Endothelial cell of umbilical vein (primary cell): ENCODE measurements around the gene PPFIBP1. TPM values are rescaled to one million over a fixed set of nuclear protein-coding genes. Genes with fewer than 3 reads are reported as not detected.

Experiments used
- BruUV-seq: library from RNA; stranded (reverse); fragments of 400-500 nt; replicated peaks from 2 replicates; lab custom pipeline; 2021; lab: Mats Ljungman, UMichigan
- CTCF ChIA-PET: fragments of 300-600, 350-600 bp; sonication (Branson Sonifier 250); formaldehyde crosslinking; loops from one replicate; lab custom pipeline; 2021; ENCODE audit warnings: antibody characterized with exemption, inconsistent platforms; lab: Charles Lee
- POLR2A ChIA-PET: fragments of 300-600, 350-600 bp; sonication (Branson Sonifier 250); formaldehyde crosslinking; loops from one replicate; lab custom pipeline; 2021; ENCODE audit warnings: antibody characterized with exemption, inconsistent platforms; lab: Charles Lee
- DNase-seq: peaks from one replicate; pipeline ENCODE4 v3.0.0-alpha.2; 2011; ENCODE audit warnings: low read depth, low spot score
- FAIRE-seq: peaks from 2 replicates; lab custom pipeline; 2011; peaks lifted over from hg19 to GRCh38; lab: Jason Lieb, UNC
- H2AFZ ChIP-seq: 2 replicates; pipeline ENCODE4 v1.6.0; 2012; ENCODE audit warnings: low read depth, low read length, control low read depth, inconsistent platforms
- H3K27ac ChIP-seq: 2 replicates; pipeline ENCODE4 v1.5.1; 2011; ENCODE audit warnings: low read depth, mild to moderate bottlenecking, control low read depth, low read length, moderate library complexity; ENCODE audit not compliant: insufficient read depth
- H3K27me3 ChIP-seq, 2 experiments: 2 replicates each; pipeline versions ENCODE4 v1.6.0 to v1.6.1; 2011; ENCODE audit warnings: low read length in 2 of 2, mixed read lengths in 1 of 2; ENCODE audit not compliant: control insufficient read depth in 2 of 2, insufficient read depth in 2 of 2
- H3K36me3 ChIP-seq, 2 experiments: 2 replicates in 1 of 2; 3 replicates in 1 of 2; pipeline ENCODE4 v1.5.1; 2011; ENCODE audit warnings: low read length in 2 of 2, mild to moderate bottlenecking in 1 of 2, moderate library complexity in 1 of 2; ENCODE audit not compliant: control insufficient read depth in 2 of 2, insufficient read depth in 2 of 2; ENCODE audit errors: extremely low read depth in 1 of 2
- H3K4me1 ChIP-seq: 3 replicates; pipeline ENCODE4 v1.5.1; 2011; ENCODE audit warnings: mild to moderate bottlenecking, low read length; ENCODE audit not compliant: control insufficient read depth, insufficient read depth; ENCODE audit errors: extremely low read depth
- H3K4me2 ChIP-seq: 2 replicates; pipeline ENCODE4 v1.6.1; 2011; ENCODE audit warnings: low read length, control low read depth, mixed read lengths; ENCODE audit not compliant: insufficient read depth
- H3K4me3 ChIP-seq, 3 experiments: fragments of 200-600 bp in 1 of 3; sonication (generic), shearing (Covaris generic) in 1 of 3; replicated peaks in 1 of 3; 2 replicates each; pipeline ENCODE4 v1.5.1; 2011 to 2016; ENCODE audit warnings: control low read depth in 3 of 3, low read length in 3 of 3, mild to moderate bottlenecking in 2 of 3, inconsistent platforms in 1 of 3, low read depth in 1 of 3, moderate library complexity in 1 of 3; ENCODE audit not compliant: insufficient read depth in 1 of 3
- H3K79me2 ChIP-seq: 2 replicates; pipeline ENCODE4 v1.6.0; 2012; ENCODE audit warnings: low read length, inconsistent platforms; ENCODE audit not compliant: control insufficient read depth, insufficient read depth
- H3K9ac ChIP-seq: replicated peaks from 2 replicates; pipeline ENCODE3; 2011; ENCODE audit warnings: low read length, control low read depth; ENCODE audit not compliant: insufficient read depth; ENCODE audit errors: extremely low read depth
- H3K9me1 ChIP-seq: replicated peaks from 3 replicates; pipeline ENCODE4 v1.6.0; 2011; ENCODE audit warnings: mild to moderate bottlenecking, low read length; ENCODE audit not compliant: control insufficient read depth, insufficient read depth; ENCODE audit errors: extremely low read depth
- H3K9me3 ChIP-seq: replicated peaks from 2 replicates; pipeline ENCODE4 v1.5.1; 2012; ENCODE audit warnings: low read length, inconsistent platforms; ENCODE audit not compliant: control insufficient read depth, insufficient read depth
- H4K20me1 ChIP-seq: replicated peaks from 2 replicates; pipeline ENCODE3; 2011; ENCODE audit warnings: mild to moderate bottlenecking, low read length; ENCODE audit not compliant: control insufficient read depth, insufficient read depth; ENCODE audit errors: extremely low read depth
- CTCF ChIP-seq, 2 donors: IDR thresholded peaks; 1 replicate in 1 of 2; 2 replicates in 1 of 2; pipeline ENCODE4 v1.5.1; 2011; ENCODE audit warnings: low read length in 2 of 2, mild to moderate bottlenecking in 2 of 2, moderate library complexity in 2 of 2, control low read depth in 1 of 2, inconsistent platforms in 1 of 2, low read depth in 1 of 2; ENCODE audit not compliant: insufficient read depth in 1 of 2; ENCODE audit errors: extremely low read depth in 1 of 2
- EZH2 ChIP-seq: IDR thresholded peaks from 2 replicates; pipeline ENCODE4 v1.6.1; 2012; ENCODE audit warnings: borderline replicate concordance, low read depth, mild to moderate bottlenecking, moderate library complexity, low read length, inconsistent platforms; ENCODE audit not compliant: severe bottlenecking
- FOS ChIP-seq: IDR thresholded peaks from 2 replicates; pipeline ENCODE4 v1.6.1; 2011; ENCODE audit warnings: mild to moderate bottlenecking, low read length, moderate library complexity, borderline replicate concordance; ENCODE audit not compliant: insufficient read depth
- GATA2 ChIP-seq: IDR thresholded peaks from 2 replicates; pipeline ENCODE4 v1.7.0; 2011; ENCODE audit warnings: low read depth, mild to moderate bottlenecking, moderate library complexity, mixed read lengths, low read length; ENCODE audit not compliant: insufficient read length, insufficient read depth
- JUN ChIP-seq: IDR thresholded peaks from 2 replicates; pipeline ENCODE4 v1.6.1; 2011; ENCODE audit warnings: borderline replicate concordance, low read depth; ENCODE audit not compliant: insufficient read length, insufficient read depth
- MYC ChIP-seq: IDR thresholded peaks from one replicate; pipeline ENCODE4 v1.6.1; 2011; ENCODE audit warnings: mild to moderate bottlenecking, low read depth, low read length
- POLR2A ChIP-seq: IDR thresholded peaks from 2 replicates; pipeline ENCODE4 v1.6.1; 2012; ENCODE audit warnings: low read depth, mild to moderate bottlenecking, control low read depth, low read length
- POLR2AphosphoS5 ChIP-seq: IDR thresholded peaks from 2 replicates; pipeline ENCODE4 v1.6.1; 2012; ENCODE audit warnings: low read depth, mild to moderate bottlenecking, control low read depth, low read length, moderate library complexity; ENCODE audit not compliant: insufficient read depth
- dilution Hi-C: fragments of 300-500 bp; cut with MboI; formaldehyde crosslinking; loops from one replicate; pipeline ENCODE4 v1.15.0; 2019; ENCODE audit warnings: low sequenced_read_pairs; ENCODE audit not compliant: extremely low pct_ligation_motif_present
- intact Hi-C: fragments of 100-400 bp; cut with micrococcal nuclease; formaldehyde crosslinking; loops from one replicate; pipeline ENCODE4 v1.10.0; 2022
- polyA plus RNA-seq, 4 experiments: library from polyadenylated mRNA; depleted of rRNA in 3 of 4; stranded (reverse) in 3 of 4; unstranded in 1 of 4; fragments of >200 nt; gene quantifications; 2 replicates each; pipeline versions ENCODE4 v1.2.1 to v1.2.3, GENCODE V29; 2011 to 2012; ENCODE audit warnings: missing spikeins in 1 of 4
- total RNA-seq: library from RNA; stranded (reverse); gene quantifications from 2 replicates; pipeline ENCODE4 v1.2.3, GENCODE V29; 2021
- TF ChIP-seq, protein P1 (sequence below): IDR thresholded peaks from 2 replicates; pipeline ENCODE4 v1.6.1; 2011; ENCODE audit not compliant: insufficient read depth, insufficient read length

Gene PPFIBP1
- total and polyA plus RNA-seq, 2 donors (not counting 3 experiments of a cell fraction or from before 2014, with no cell fraction given): 45.5 to 154 TPM

GRCh38 chr12:27723212-27723611, 199.2 kb downstream of the PPFIBP1 start:
- Histone ChIP-seq H3K9me3 (no peaks in the 10 kb centered on the region), H3K9me1 (no peaks in the 10 kb centered on the region), H3K27ac (no peak overlapping the region), H3K27me3 (no peaks in the 10 kb centered on the region), H3K79me2 (peaks cover 4% of the 10 kb centered on the region), H3K4me3 (no peak overlapping the region), H3K9ac (no peak overlapping the region), H3K4me2 (no peak overlapping the region), H3K36me3 (peaks cover 2 to 4% of the 10 kb centered on the region in 2 experiments), H2AFZ (no peak overlapping the region), H4K20me1 (no peaks in the 10 kb centered on the region), H3K4me1 (no peaks in the 10 kb centered on the region)
- DNase-seq (no peak), FAIRE-seq (no peak)
- TF ChIP-seq POLR2AphosphoS5 (no peak), FOS (no peak), JUN (no peak), POLR2A (no peak), MYC (no peak), GATA2 (no peak), CTCF (IDR thresholded peaks at IDR 0.05; ENCODE audit: extremely low read depth in 1 of 2, insufficient read depth in 1 of 2, low read depth in 1 of 2, low read length in 2 of 2) (no peak), EZH2 (no peak)
- TF ChIP-seq, protein P1, sequence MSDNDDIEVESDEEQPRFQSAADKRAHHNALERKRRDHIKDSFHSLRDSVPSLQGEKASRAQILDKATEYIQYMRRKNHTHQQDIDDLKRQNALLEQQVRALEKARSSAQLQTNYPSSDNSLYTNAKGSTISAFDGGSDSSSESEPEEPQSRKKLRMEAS: no peak
- dilution Hi-C loops: no loop called here
- BruUV-seq: no TSS peak
- ChIA-PET CTCF (interaction anchor here (1.1 kb wide), 1 partner anchor 9 kb away, joined by 7 read pairs; no protein-coding TSS in a partner anchor), POLR2A (no interaction called here)
- intact Hi-C loops: no loop called here
